Smooth muscle cell (in vitro differentiated cells): ENCODE data around the gene IL2RA. TPM values are rescaled to one million over a fixed set of nuclear protein-coding genes. Genes with fewer than 3 reads are reported as not detected.
"Not testable (repeated sequence)": the region's sequence is repeated elsewhere in the genome, so short reads cannot be mapped to it uniquely, and the experiment has no call there.

ENCODE experiments used
- DNase-seq: peaks from one replicate; lab custom pipeline; 2025; ENCODE audit not compliant: unreplicated experiment; lab: John Stamatoyannopoulos, UW
- H2AFZ ChIP-seq: fragments of 200-600 bp; sonication (generic); 2 replicates; pipeline ENCODE4 v1.6.0; 2016; ENCODE audit warnings: antibody characterized with exemption, low read depth, mild to moderate bottlenecking
- H3F3A ChIP-seq: fragments of 200-600 bp; sonication (generic); 2 replicates; pipeline ENCODE4 v1.6.0; 2017; ENCODE audit warnings: antibody characterized with exemption, low read depth
- H3K27ac ChIP-seq: fragments of 200-600 bp; sonication (generic); 2 replicates; pipeline ENCODE4 v1.5.1; 2016; ENCODE audit warnings: low read depth, mild to moderate bottlenecking
- H3K27me3 ChIP-seq: fragments of 200-600 bp; sonication (generic); 2 replicates; pipeline ENCODE4 v1.6.1; 2016; ENCODE audit warnings: low read depth, mild to moderate bottlenecking
- H3K36me3 ChIP-seq: fragments of 200-600 bp; sonication (generic); 2 replicates; pipeline ENCODE4 v1.5.1; 2016; ENCODE audit warnings: low read depth
- H3K4me1 ChIP-seq: fragments of 200-600 bp; sonication (generic); 2 replicates; pipeline ENCODE4 v1.5.1; 2016; ENCODE audit warnings: low read depth
- H3K4me2 ChIP-seq: fragments of 200-600 bp; sonication (generic); 2 replicates; pipeline ENCODE4 v1.6.0; 2016; ENCODE audit warnings: mild to moderate bottlenecking
- H3K4me3 ChIP-seq: fragments of 200-600 bp; sonication (generic); 2 replicates; pipeline ENCODE4 v1.5.1; 2016; ENCODE audit warnings: mild to moderate bottlenecking
- H3K79me2 ChIP-seq: fragments of 200-600 bp; sonication (generic); 2 replicates; pipeline ENCODE4 v1.6.0; 2016; ENCODE audit warnings: low read depth, mild to moderate bottlenecking
- H3K9ac ChIP-seq: fragments of 200-600 bp; sonication (generic); 2 replicates; pipeline ENCODE4 v1.6.0; 2016; ENCODE audit warnings: low read depth
- H3K9me3 ChIP-seq: fragments of 200-600 bp; sonication (generic); replicated peaks from 2 replicates; pipeline ENCODE4 v1.5.1; 2016; ENCODE audit warnings: low read depth
- H4K20me1 ChIP-seq: fragments of 200-600 bp; sonication (generic); 2 replicates; pipeline ENCODE4 v1.6.0; 2016; ENCODE audit warnings: low read depth
- WGBS: methylation state at CpG from one replicate; pipeline ENCODE4 v1.1.7; 2016; ENCODE audit warnings: low lambda C conversion rate; 5-methylcytosine and 5-hydroxymethylcytosine counted together
- polyA plus RNA-seq: library from polyadenylated mRNA; unstranded; fragments of >200 nt; fragmentation: Nextera tagmentation; extraction: Ambion mirVana; gene quantifications from 2 replicates; pipeline ENCODE4 v1.2.1, GENCODE V29; 2016
- total RNA-seq: library from RNA; depleted of rRNA; stranded (reverse); fragments of >200 nt; gene quantifications from 2 replicates; pipeline ENCODE4 v1.2.3, GENCODE V29; 2014
- TF ChIP-seq, protein P1 (sequence below): fragments of 200-600 bp; sonication (generic); IDR thresholded peaks from 2 replicates; pipeline ENCODE4 v1.5.1; 2017; ENCODE audit warnings: borderline replicate concordance, mild to moderate bottlenecking, antibody characterized with exemption; ENCODE audit not compliant: insufficient read depth, poor library complexity, severe bottlenecking

Gene IL2RA
- total and polyA plus RNA-seq, 2 experiments from 2014 or later = not detected

DNA sequence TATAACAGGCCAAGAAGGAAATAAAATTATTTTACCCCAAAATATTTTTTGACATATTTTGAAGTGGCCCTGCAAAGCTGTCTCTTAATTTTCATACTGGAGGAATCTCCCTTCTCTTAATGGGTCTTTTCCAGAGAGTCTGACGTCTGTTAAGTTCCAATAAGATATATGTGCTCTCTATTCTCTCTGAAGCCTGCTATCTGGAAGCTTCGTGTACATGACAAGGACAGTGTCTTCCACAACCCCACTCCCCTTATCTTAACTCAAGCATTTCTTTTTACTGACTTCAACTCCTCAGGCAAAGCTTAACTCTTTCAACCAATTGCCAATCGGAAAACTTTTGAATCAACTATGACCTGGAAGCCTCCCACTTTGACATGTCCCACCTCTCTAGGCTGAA is 55.6 kb downstream of the IL2RA start:
- H3K27ac ChIP-seq = no peak overlapping the region
- TF ChIP-seq, protein P1, sequence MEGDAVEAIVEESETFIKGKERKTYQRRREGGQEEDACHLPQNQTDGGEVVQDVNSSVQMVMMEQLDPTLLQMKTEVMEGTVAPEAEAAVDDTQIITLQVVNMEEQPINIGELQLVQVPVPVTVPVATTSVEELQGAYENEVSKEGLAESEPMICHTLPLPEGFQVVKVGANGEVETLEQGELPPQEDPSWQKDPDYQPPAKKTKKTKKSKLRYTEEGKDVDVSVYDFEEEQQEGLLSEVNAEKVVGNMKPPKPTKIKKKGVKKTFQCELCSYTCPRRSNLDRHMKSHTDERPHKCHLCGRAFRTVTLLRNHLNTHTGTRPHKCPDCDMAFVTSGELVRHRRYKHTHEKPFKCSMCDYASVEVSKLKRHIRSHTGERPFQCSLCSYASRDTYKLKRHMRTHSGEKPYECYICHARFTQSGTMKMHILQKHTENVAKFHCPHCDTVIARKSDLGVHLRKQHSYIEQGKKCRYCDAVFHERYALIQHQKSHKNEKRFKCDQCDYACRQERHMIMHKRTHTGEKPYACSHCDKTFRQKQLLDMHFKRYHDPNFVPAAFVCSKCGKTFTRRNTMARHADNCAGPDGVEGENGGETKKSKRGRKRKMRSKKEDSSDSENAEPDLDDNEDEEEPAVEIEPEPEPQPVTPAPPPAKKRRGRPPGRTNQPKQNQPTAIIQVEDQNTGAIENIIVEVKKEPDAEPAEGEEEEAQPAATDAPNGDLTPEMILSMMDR = no peak
- peaks cover 6% of the 10 kb centered on the region for H3K27me3 ChIP-seq
- no peaks in the 10 kb centered on the region for H3K36me3 ChIP-seq
- 64% methylated on average over 3 of the region's 3 CpGs for whole genome bisulfite sequencing
- no peak for DNase-seq
- H2AFZ ChIP-seq = no peak overlapping the region
- H3K9ac ChIP-seq = no peak overlapping the region
- H4K20me1 ChIP-seq = no peaks in the 10 kb centered on the region
- H3K4me2 ChIP-seq = no peak overlapping the region
- H3K9me3 ChIP-seq = no peaks in the 10 kb centered on the region
- H3K4me3 ChIP-seq = no peak overlapping the region
- no peaks in the 10 kb centered on the region for H3K4me1 ChIP-seq
- H3K79me2 ChIP-seq = no peaks in the 10 kb centered on the region
- no peaks in the 10 kb centered on the region for H3F3A ChIP-seq

GRCh38 chr10:6005856-6006395 is 56.2 kb downstream of the IL2RA start:
- no peaks in the 10 kb centered on the region for H3K36me3 ChIP-seq
- no peaks in the 10 kb centered on the region for H3K9me3 ChIP-seq
- TF ChIP-seq, protein P1 = no peak
- H3K9ac ChIP-seq = no peak overlapping the region
- no peaks in the 10 kb centered on the region for H4K20me1 ChIP-seq
- no peak for DNase-seq
- H3F3A ChIP-seq = no peaks in the 10 kb centered on the region
- no peak overlapping the region for H2AFZ ChIP-seq
- no peak overlapping the region for H3K27ac ChIP-seq
- H3K4me1 ChIP-seq = no peaks in the 10 kb centered on the region
- no peak overlapping the region for H3K4me3 ChIP-seq
- no peak overlapping the region for H3K4me2 ChIP-seq
- H3K27me3 ChIP-seq = peaks cover 6% of the 10 kb centered on the region
- 91% methylated on average over 8 of the region's 8 CpGs for WGBS
- no peaks in the 10 kb centered on the region for H3K79me2 ChIP-seq

GRCh38 chr10:6005161-6005804 is 56.9 kb downstream of the IL2RA start:
- not testable (repeated sequence) for H3K27ac ChIP-seq, H4K20me1 ChIP-seq, H2AFZ ChIP-seq, H3K27me3 ChIP-seq, H3K36me3 ChIP-seq, H3K9ac ChIP-seq, H3K79me2 ChIP-seq, H3K4me2 ChIP-seq, H3K9me3 ChIP-seq, H3K4me1 ChIP-seq, H3F3A ChIP-seq, DNase-seq, H3K4me3 ChIP-seq
- 81% methylated on average over 6 of the region's 6 CpGs for WGBS

- no peaks in the 10 kb centered on the region for H3K4me1 ChIP-seq
- no peaks in the 10 kb centered on the region for H3K79me2 ChIP-seq
- H3F3A ChIP-seq = no peaks in the 10 kb centered on the region
- no peak overlapping the region for H3K4me2 ChIP-seq
- H3K27me3 ChIP-seq = peaks cover 10% of the 10 kb centered on the region
- no peaks in the 10 kb centered on the region for H3K36me3 ChIP-seq
- TF ChIP-seq, protein P1 = no peak
- no peaks in the 10 kb centered on the region for H3K9me3 ChIP-seq
- H3K9ac ChIP-seq = no peak overlapping the region
- H3K27ac ChIP-seq = no peak overlapping the region
- no peak overlapping the region for H2AFZ ChIP-seq
- no peak for DNase-seq
- WGBS = 79% methylated on average over 12 of the region's 12 CpGs
- no peak overlapping the region for H3K4me3 ChIP-seq
- H4K20me1 ChIP-seq = no peaks in the 10 kb centered on the region
Measured at GRCh38 chr10:6002809-6003510, 59.2 kb downstream of the IL2RA start.
